Measurements from ENCODE around the gene MXRA7. TPM values are rescaled to one million over a fixed set of nuclear protein-coding genes. Genes with fewer than 3 reads are reported as not detected.

MXRA7 gene
- total and polyA plus RNA-seq, 2 of the 4 experiments (the other 2 are of a cell fraction): 168 to 231 TPM

DNA sequence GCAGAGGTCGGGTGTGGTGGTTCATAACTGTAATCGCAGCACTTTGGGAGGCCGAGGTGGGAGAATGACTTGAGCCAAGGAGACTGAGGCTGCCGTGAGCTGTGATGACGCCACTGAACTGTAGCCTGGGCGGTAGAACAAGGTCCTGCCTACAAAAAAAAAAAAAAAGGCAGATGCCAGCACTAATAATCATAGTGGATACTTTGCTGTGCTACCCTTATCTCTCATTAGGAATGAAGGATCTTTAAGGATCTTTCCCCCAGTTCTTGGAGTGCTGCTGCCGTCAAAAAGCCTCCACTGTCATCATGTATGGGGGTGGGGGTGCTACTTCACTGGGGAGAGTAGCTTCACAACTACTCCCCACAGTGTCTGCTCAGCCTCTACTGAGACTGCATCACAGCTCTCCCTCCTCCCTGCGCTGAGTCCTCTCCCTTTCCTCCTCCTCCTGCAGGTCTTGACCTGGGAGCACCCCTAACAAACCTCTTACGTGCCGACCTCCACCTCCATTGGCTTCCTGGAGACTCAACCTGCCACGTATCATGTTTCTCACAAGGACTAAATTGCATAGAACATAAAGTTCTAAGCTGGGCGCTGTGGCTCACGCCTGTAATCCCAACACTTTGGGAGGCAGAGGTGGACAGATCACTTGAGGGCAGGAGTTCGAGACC, 42.8 kb downstream of the MXRA7 start:
- no peak overlapping the region for H3K9ac ChIP-seq (ENCODE audit: low read depth, low read length)
- H3K27me3 ChIP-seq (ENCODE audit: control insufficient read depth, insufficient read depth, low read length): no peaks in the 10 kb centered on the region; the same call in 1 of the 2 replicates
- H3K4ac ChIP-seq (ENCODE audit: low read depth, low read length): peak overlapping the region; percentile 85
- WGBS, 2 experiments (ENCODE audit: extremely low coverage in 2 of 2, insufficient read length in 1 of 2): 77% methylated on average over 4 of the region's 14 CpGs; no CpG with 5 or more reads in 1 of the 2 experiments
- H4K91ac ChIP-seq (ENCODE audit: insufficient read depth, low read depth, low read length): peak overlapping the region; percentile 84
- H2BK5ac ChIP-seq (ENCODE audit: low read depth, low read length, poor library complexity, severe bottlenecking): peak overlapping the region; percentile 41
- H4K8ac ChIP-seq (ENCODE audit: low read depth in 2 of 2, low read length in 2 of 2): peak overlapping the region; percentile 36 to 56; a peak in 2 of 4 replicates
- H4K5ac ChIP-seq (ENCODE audit: low read depth, low read length): peak overlapping the region; percentile 50; the same call in 1 of the 2 replicates
- ATAC-seq (ENCODE audit: low read depth): no peak
- H3K79me1 ChIP-seq (ENCODE audit: low read depth in 1 of 2, low read length in 2 of 2): peaks cover 0 to 15% of the 10 kb centered on the region in 2 experiments; a peak in 2 of 4 replicates
- H3K27ac ChIP-seq (ENCODE audit: insufficient read depth, low read length): peak overlapping the region; percentile 49
- H3K4me2 ChIP-seq (ENCODE audit: low read depth, low read length): peak overlapping the region; percentile 0; the same call in 1 of the 2 replicates
- H3K36me3 ChIP-seq (ENCODE audit: control insufficient read depth, insufficient read depth, low read length): no peaks in the 10 kb centered on the region
- peak overlapping the region; percentile 84 for H2BK20ac ChIP-seq (ENCODE audit: low read depth, low read length)
- peak overlapping the region; percentile 73 for H3K14ac ChIP-seq (replicated peaks; ENCODE audit: low read depth, low read length)
- TF ChIP-seq RAD21 (IDR thresholded peaks at IDR 0.05; ENCODE audit: low read length) (no peak), RCOR1 (IDR thresholded peaks at IDR 0.05; ENCODE audit: insufficient replicate concordance, low read length) (no peak), MAFK (IDR thresholded peaks at IDR 0.05; ENCODE audit: low read depth, low read length) (no peak), USF2 (IDR thresholded peaks at IDR 0.05; ENCODE audit: low read depth, low read length) (no peak), FOS (IDR thresholded peaks at IDR 0.05; ENCODE audit: low read depth, low read length) (no peak), POLR2A (IDR thresholded peaks at IDR 0.05; ENCODE audit: low read depth, low read length) (no peak), NFE2L2 (IDR thresholded peaks at IDR 0.05; ENCODE audit: low read depth, low read length) (no peak), SMC3 (IDR thresholded peaks at IDR 0.05; ENCODE audit: low read depth, low read length) (no peak), MXI1 (IDR thresholded peaks at IDR 0.05; ENCODE audit: borderline replicate concordance, low read depth, low read length) (no peak), MAZ (IDR thresholded peaks at IDR 0.05; ENCODE audit: borderline replicate concordance, low read depth, low read length) (no peak), RFX5 (IDR thresholded peaks at IDR 0.05; ENCODE audit: low read depth, low read length) (no peak), BHLHE40 (IDR thresholded peaks at IDR 0.05; ENCODE audit: low read depth, low read length) (no peak), CHD1 (IDR thresholded peaks at IDR 0.05; ENCODE audit: low read depth, low read length) (no peak)
- intact Hi-C loops (cut with micrococcal nuclease): no loop called here
- in situ Hi-C loops (cut with MboI; ENCODE audit: low sequenced_read_pairs): no loop called here
- peaks cover 13% of the 10 kb centered on the region for H3K9me1 ChIP-seq (ENCODE audit: insufficient read depth, low read length)
- no peak overlapping the region for H3K4me3 ChIP-seq (ENCODE audit: insufficient read depth, low read depth, low read length)
- no peak for DNase-seq
- BruUV-seq (replicated peaks): no TSS peak
- H4K20me1 ChIP-seq (ENCODE audit: insufficient read depth, low read length): no peaks in the 10 kb centered on the region
- H3K4me1 ChIP-seq (ENCODE audit: control insufficient read depth, insufficient read depth, low read length): peaks cover 17% of the 10 kb centered on the region
- peak overlapping the region; percentile 75 for H2AFZ ChIP-seq (replicated peaks; ENCODE audit: low read length, poor library complexity)
- H2AK5ac ChIP-seq (ENCODE audit: low read depth, low read length): peak overlapping the region; percentile 79
- dilution Hi-C loops (cut with HindIII; ENCODE audit: low sequenced_read_pairs, unreplicated experiment): no loop called here
- H3K23ac ChIP-seq (ENCODE audit: low read depth, low read length): peak overlapping the region; percentile 41; the same call in 1 of the 2 replicates
- no peak overlapping the region for H3K56ac ChIP-seq (ENCODE audit: extremely low read depth, insufficient read depth, low read length)
- H3K18ac ChIP-seq (ENCODE audit: low read depth, low read length): peak overlapping the region; percentile 12
- H2BK15ac ChIP-seq (ENCODE audit: low read depth, low read length): peak overlapping the region; percentile 91; the same call in 2 of the 3 replicates
- peak overlapping the region; percentile 56 for H2BK120ac ChIP-seq (ENCODE audit: low read depth, low read length)
- H3K9me3 ChIP-seq (ENCODE audit: control insufficient read depth, insufficient read depth, low read length): no peaks in the 10 kb centered on the region
- ChIA-PET POLR2A (ENCODE audit: unreplicated experiment) (interaction anchor here (0.5 kb wide), 1 partner anchor 49 kb away, joined by 3 read pairs; no protein-coding TSS in a partner anchor), CTCF (interaction anchor here (0.7 kb wide), 1 partner anchor 15 kb away, joined by 4 read pairs; no protein-coding TSS in a partner anchor)
- H2AK9ac ChIP-seq (replicated peaks; ENCODE audit: low read depth, low read length, poor library complexity): no peak overlapping the region

Data from IMR-90 (cell line).